ENCODE data around the gene KRABD2.
A peak's percentile ranks its signal among the peaks of the same experiment; 100 is the strongest.

The KRABD2 gene

DNA sequence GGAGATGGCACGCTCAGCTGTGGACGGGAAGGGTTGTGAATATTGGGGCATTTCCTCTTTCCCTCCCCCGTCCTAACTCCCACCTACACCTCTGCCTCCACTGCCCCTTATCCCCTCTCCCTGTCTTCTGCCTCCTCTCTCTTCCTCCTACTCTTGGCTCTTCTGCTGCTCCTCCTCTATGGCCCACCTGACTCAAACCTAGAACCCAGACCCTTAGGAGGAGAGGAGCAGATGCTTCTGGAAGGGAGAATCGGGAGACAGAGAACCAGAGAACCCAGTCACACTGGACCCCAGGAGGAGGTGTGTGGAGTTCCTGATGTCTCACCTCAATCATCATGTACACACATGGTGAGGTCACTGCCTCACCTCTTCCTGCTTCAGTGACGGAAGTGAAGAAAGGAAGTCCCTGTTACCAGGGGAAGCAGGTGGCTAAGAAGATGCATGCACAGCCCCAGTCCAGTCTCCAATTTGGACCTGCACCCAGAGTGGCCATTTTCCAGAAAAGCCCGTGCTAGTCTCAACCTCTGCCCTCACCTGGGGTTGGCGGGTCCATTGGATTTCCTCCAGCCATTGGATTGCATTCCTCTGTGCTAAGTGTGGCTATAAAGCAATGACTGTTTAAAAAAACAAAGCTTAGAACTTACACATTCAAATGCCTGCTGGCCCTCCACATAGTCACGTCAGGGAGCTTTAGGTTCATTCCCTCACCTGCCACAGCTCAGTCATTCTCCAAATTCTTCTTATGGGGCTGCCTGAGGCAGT, 17.1 kb upstream of the KRABD2 start:
- ATAC-seq (ENCODE audit: low read depth) (peak; percentile 71), DNase-seq (peak; percentile 66)
- peak overlapping the region; percentile 71 for H2AFZ ChIP-seq (ENCODE audit: insufficient read depth, low read depth, low read length, poor library complexity, severe bottlenecking)
- H3K4me3 Mint-ChIP-seq = peak overlapping the region; percentile 45
- peaks cover 0 to 19% (median 2%) of the 10 kb centered on the region in 3 donors for H3K9me3 ChIP-seq (ENCODE audit: control extremely low read depth in 1 of 3, control insufficient read depth in 2 of 3, insufficient read depth in 1 of 3, low read length in 2 of 3)
- H3K9me3 Mint-ChIP-seq (ENCODE audit: insufficient read depth) = no peaks in the 10 kb centered on the region
- H3K27me3 ChIP-seq (replicated peaks in 1 of 4; ENCODE audit: control extremely low read depth in 1 of 4, control insufficient read depth in 3 of 4, insufficient read depth in 4 of 4, low read length in 3 of 4) = peaks cover 0 to 18% (median 8%) of the 10 kb centered on the region in 4 experiments
- no peaks in the 10 kb centered on the region for H3K79me2 ChIP-seq (ENCODE audit: control insufficient read depth, insufficient read depth, low read length)
- ChIA-PET POLR2A (no interaction called here), CTCF (interaction anchor here (0.7 to 1.8 kb wide), 5 partner anchors 10 to 392 kb away, joined by 3 to 6 read pairs (median 5); no protein-coding TSS in a partner anchor)
- intact Hi-C loops (cut with micrococcal nuclease) = no loop called here
- no peaks in the 10 kb centered on the region for H3K36me3 ChIP-seq (replicated peaks in 1 of 2; ENCODE audit: control extremely low read depth in 1 of 2, control insufficient read depth in 1 of 2, extremely low read depth in 1 of 2, insufficient read depth in 2 of 2, low read length in 1 of 2)
- H4K20me1 ChIP-seq (ENCODE audit: control insufficient read depth, insufficient read depth, low read length, poor library complexity, severe bottlenecking) = no peaks in the 10 kb centered on the region
- peaks cover 11 to 14% of the 10 kb centered on the region in 2 donors for H3K4me1 ChIP-seq (ENCODE audit: control insufficient read depth in 2 of 2, insufficient read depth in 2 of 2, low read length in 2 of 2)
- H3K27ac ChIP-seq (ENCODE audit: low read length in 2 of 2) = peak overlapping the region; percentile 10 to 21
- H3K9ac ChIP-seq (ENCODE audit: low read length) = no peak overlapping the region
- peaks cover 9% of the 10 kb centered on the region for H3K4me1 Mint-ChIP-seq
- peak overlapping the region; percentile 52 for H3K4me2 ChIP-seq (replicated peaks; ENCODE audit: low read depth, low read length, poor library complexity, severe bottlenecking)
- TF ChIP-seq, protein P1, sequence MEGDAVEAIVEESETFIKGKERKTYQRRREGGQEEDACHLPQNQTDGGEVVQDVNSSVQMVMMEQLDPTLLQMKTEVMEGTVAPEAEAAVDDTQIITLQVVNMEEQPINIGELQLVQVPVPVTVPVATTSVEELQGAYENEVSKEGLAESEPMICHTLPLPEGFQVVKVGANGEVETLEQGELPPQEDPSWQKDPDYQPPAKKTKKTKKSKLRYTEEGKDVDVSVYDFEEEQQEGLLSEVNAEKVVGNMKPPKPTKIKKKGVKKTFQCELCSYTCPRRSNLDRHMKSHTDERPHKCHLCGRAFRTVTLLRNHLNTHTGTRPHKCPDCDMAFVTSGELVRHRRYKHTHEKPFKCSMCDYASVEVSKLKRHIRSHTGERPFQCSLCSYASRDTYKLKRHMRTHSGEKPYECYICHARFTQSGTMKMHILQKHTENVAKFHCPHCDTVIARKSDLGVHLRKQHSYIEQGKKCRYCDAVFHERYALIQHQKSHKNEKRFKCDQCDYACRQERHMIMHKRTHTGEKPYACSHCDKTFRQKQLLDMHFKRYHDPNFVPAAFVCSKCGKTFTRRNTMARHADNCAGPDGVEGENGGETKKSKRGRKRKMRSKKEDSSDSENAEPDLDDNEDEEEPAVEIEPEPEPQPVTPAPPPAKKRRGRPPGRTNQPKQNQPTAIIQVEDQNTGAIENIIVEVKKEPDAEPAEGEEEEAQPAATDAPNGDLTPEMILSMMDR (IDR thresholded peaks at IDR 0.05) = no peak
- TF ChIP-seq EZH2 (IDR thresholded peaks at IDR 0.05; ENCODE audit: borderline replicate concordance, insufficient read depth, low read depth, low read length, poor library complexity, severe bottlenecking) = no peak
- no peak overlapping the region for H3K27ac Mint-ChIP-seq
- H3K4me3 ChIP-seq (ENCODE audit: control extremely low read depth in 1 of 5, extremely low read depth in 1 of 5, insufficient read depth in 1 of 5, low read depth in 2 of 5, low read length in 4 of 5) = no peak overlapping the region
- 33% methylated on average over 3 of the region's 8 CpGs for WGBS (ENCODE audit: insufficient coverage)
- peaks cover 19% of the 10 kb centered on the region for H3K27me3 Mint-ChIP-seq

All from B cell (primary cell).